Heart left ventricle (tissue), 16 donors: ENCODE results near the gene FADS6. TPM values are rescaled to one million over a fixed set of nuclear protein-coding genes. Genes with fewer than 3 reads are reported as not detected.

Source experiments
- ATAC-seq, 4 donors: fragments of 200-7000 bp; cut with Tn5 transposase; one replicate each; pipeline ENCODE4 v1.9.1; 2020 to 2022; ENCODE audit warnings: moderate library complexity in 4 of 4, mild to moderate bottlenecking in 3 of 4, moderate number of reproducible peaks in 1 of 4
- DNase-seq, 5 donors: peaks; one replicate each; pipeline ENCODE4 v3.0.0-alpha.2; 2020
- H3K27ac ChIP-seq, 12 donors: fragments of 200-600 bp; sonication (generic) in 4 of 12; one replicate each; pipeline versions ENCODE4 v1.5.0 to v1.8.0; 2016 to 2022; ENCODE audit warnings: mild to moderate bottlenecking in 2 of 12
- H3K27me3 ChIP-seq, 9 donors: fragments of 200-600 bp; sonication (generic) in 2 of 9; one replicate each; pipeline versions ENCODE4 v1.5.1 to v1.8.0; 2016 to 2022; ENCODE audit warnings: mild to moderate bottlenecking in 3 of 9
- H3K36me3 ChIP-seq, 9 donors: fragments of 200-600 bp; sonication (generic) in 2 of 9; one replicate each; pipeline versions ENCODE4 v1.5.0 to v1.8.0; 2018 to 2022; ENCODE audit warnings: mild to moderate bottlenecking in 2 of 9
- H3K4me1 ChIP-seq, 12 donors: fragments of 200-600 bp; sonication (generic) in 4 of 12; one replicate each; pipeline versions ENCODE4 v1.5.0 to v1.8.0; 2016 to 2022; ENCODE audit warnings: mild to moderate bottlenecking in 3 of 12
- H3K4me3 ChIP-seq, 12 donors: fragments of 200-600 bp; sonication (generic) in 4 of 12; one replicate each; pipeline versions ENCODE4 v1.5.0 to v1.8.0; 2017 to 2022; ENCODE audit warnings: mild to moderate bottlenecking in 9 of 12, moderate library complexity in 4 of 12
- H3K9me3 ChIP-seq, 12 donors: fragments of 200-600 bp; sonication (generic) in 4 of 12; one replicate each; pipeline versions ENCODE4 v1.5.0 to v1.8.0; 2016 to 2022; ENCODE audit warnings: mild to moderate bottlenecking in 1 of 12
- CTCF ChIP-seq, 12 donors: fragments of 200-600 bp; sonication (generic) in 4 of 12; IDR thresholded peaks; one replicate each; pipeline versions ENCODE4 v1.5.0 to v1.8.0; 2018 to 2022; ENCODE audit warnings: antibody characterized with exemption in 12 of 12, mild to moderate bottlenecking in 5 of 12
- POLR2A ChIP-seq, 2 donors: fragments of 450-650 bp; IDR thresholded peaks; one replicate each; pipeline ENCODE4 v1.6.1; 2017; ENCODE audit warnings: antibody characterized with exemption in 2 of 2, mild to moderate bottlenecking in 2 of 2, moderate library complexity in 2 of 2
- WGBS, 4 donors: extraction: QIAGEN DNeasy Blood & Tissue Kit in 2 of 4; methylation state at CpG; one replicate each; pipeline versions ENCODE4 v1.1.5 to v1.1.7; 2013 to 2018; 5-methylcytosine and 5-hydroxymethylcytosine counted together
- intact Hi-C, 10 donors: fragments of 100-400 bp; cut with DNase I; formaldehyde crosslinking; loops; one replicate each; pipeline versions ENCODE4 v1.11.1 to v1.14.2; 2022
- polyA plus RNA-seq, 2 donors: library from polyadenylated mRNA; stranded (reverse); fragments of 200-250 nt; gene quantifications; one replicate each; pipeline ENCODE4 v1.2.3, GENCODE V29; 2013
- total RNA-seq, 9 donors: library from RNA; depleted of rRNA in 2 of 9; stranded (reverse); fragments of >200 nt in 2 of 9; fragmentation: NEBNext Ultra II Directional in 3 of 9; extraction: Animal tissue kit (Norgen Biotek cat#: 25700) in 3 of 9; gene quantifications; one replicate each; pipeline versions ENCODE4 v1.1.0 to v1.2.4, GENCODE V29; 2016 to 2023
- donor health status: ischemic (EF 13 %, LVEDD 7.1; RV severe dilation, severe dysfunction).
- donor health status: healthy with polysubstance abuse.
- donor health status: DM: no; HTN: yes; CAD: no.
- donor health status: DM: no; HTN: no; CAD: no.
- donor health status: ischemic (EF 25% LVEDD 6.9; RV normal size, moderate dysfunction).
- donor health status: ischemic (EF 25% LVEDD 5.7; RV mildly dilated, moderate dysfunction).
- donor health status: healthy.
- donor health status: DM: yes; HTN: yes; CAD: no.
- donor health status: ischemic (EF 35%, LVEDD 5.7; RV mildly dilated, moderate dysfunction).
- donor health status: nonischemic (EF 11% LVEDD 7.7; RV severe dilation, severe dysfunction).
- donor health status: DM: yes; HTN: yes; CAD: no.
- donor health status: PGD.
- donor health status: ischemic (EF 29% LVEDD 5.4; RV normal size, mild dysfunction).
- donor health status: nonischemic (EF 23%, LVEDD 6.1; RV moderate dilation, normal function).

Gene FADS6
- total and polyA plus RNA-seq, 11 donors, result not detected

GRCh38 chr17:74827800-74828199 lies 65.6 kb downstream of the FADS6 start:
- DNase-seq (no peak), ATAC-seq (no peak)
- H3K27ac ChIP-seq, result no peak overlapping the region
- 95 to 96% (median 95%) methylated on average over 11 of the region's 11 CpGs for WGBS, 4 donors
- TF ChIP-seq CTCF (IDR thresholded peaks at IDR 0.05) (no peak), POLR2A (IDR thresholded peaks at IDR 0.05) (no peak)
- no peaks in the 10 kb centered on the region for H3K9me3 ChIP-seq
- H3K4me3 ChIP-seq, result no peak overlapping the region
- peaks cover 0 to 6% (median 0%) of the 10 kb centered on the region in 12 donors for H3K4me1 ChIP-seq
- intact Hi-C loops, result no loop called here
- peaks cover 0 to 33% (median 3%) of the 10 kb centered on the region in 9 donors for H3K36me3 ChIP-seq
- no peaks in the 10 kb centered on the region for H3K27me3 ChIP-seq

Other genes with a start within 250 kb of the FADS6 start
- 1 to 10 TPM in 2 of 9 donors, under 1 TPM in 5, not detected in 2; 0.20 to 7.0 (median 0.42) TPM for gene CD300LF, start 180.7 kb downstream of the FADS6 start, total RNA-seq
- gene CD300LF, start 180.7 kb downstream of the FADS6 start, polyA plus RNA-seq, result under 1 TPM; 0.15 to 0.61 TPM
- gene RAB37, start 156.4 kb downstream of the FADS6 start, total RNA-seq, result 1 to 10 TPM in 8 of 9 donors, under 1 TPM in 1; 0.76 to 3.6 (median 1.7) TPM
- gene RAB37, start 156.4 kb downstream of the FADS6 start, polyA plus RNA-seq, result 1 to 10 TPM in 1 of 2 donors, under 1 TPM in 1; 0.83 to 2.0 TPM
- gene NHERF1, start 145.0 kb downstream of the FADS6 start, total RNA-seq, result 10 to 100 TPM; 11.6 to 42.2 (median 19.2) TPM
- 10 to 100 TPM in 1 of 2 donors, 1 to 10 TPM in 1; 7.5 to 37.7 TPM for gene NHERF1, start 145.0 kb downstream of the FADS6 start, polyA plus RNA-seq
- gene NAT9, start 117.3 kb downstream of the FADS6 start, total RNA-seq, result 10 to 100 TPM in 7 of 9 donors, 1 to 10 TPM in 2; 7.9 to 22.9 (median 17.1) TPM
- 10 to 100 TPM; 18.2 to 36.6 TPM for gene NAT9, start 117.3 kb downstream of the FADS6 start, polyA plus RNA-seq
- gene GRIN2C, start 33.7 kb downstream of the FADS6 start, total RNA-seq, result 1 to 10 TPM in 2 of 9 donors, under 1 TPM in 7; 0.09 to 3.1 (median 0.45) TPM
- under 1 TPM; 0.23 to 0.25 TPM for gene GRIN2C, start 33.7 kb downstream of the FADS6 start, polyA plus RNA-seq
- 1 to 10 TPM; 2.5 to 8.7 (median 4.7) TPM for gene FDXR, start 20.6 kb downstream of the FADS6 start, total RNA-seq
- 1 to 10 TPM; 3.7 to 5.5 TPM for gene FDXR, start 20.6 kb downstream of the FADS6 start, polyA plus RNA-seq
- not detected for gene USH1G, start 29.6 kb upstream of the FADS6 start, total RNA-seq
- not detected for gene USH1G, start 29.6 kb upstream of the FADS6 start, polyA plus RNA-seq
- not detected for gene OTOP2, start 30.6 kb upstream of the FADS6 start, total RNA-seq
- not detected for gene OTOP2, start 30.6 kb upstream of the FADS6 start, polyA plus RNA-seq
- not detected for gene OTOP3, start 42.3 kb upstream of the FADS6 start, total RNA-seq
- gene OTOP3, start 42.3 kb upstream of the FADS6 start, polyA plus RNA-seq, result not detected
- gene HID1, start 79.1 kb upstream of the FADS6 start, total RNA-seq, result 10 to 100 TPM in 4 of 9 donors, 1 to 10 TPM in 5; 5.7 to 15.7 (median 9.8) TPM
- 10 to 100 TPM in 1 of 2 donors, 1 to 10 TPM in 1; 6.7 to 10.7 TPM for gene HID1, start 79.1 kb upstream of the FADS6 start, polyA plus RNA-seq
- 10 to 100 TPM; 13.0 to 56.4 (median 18.1) TPM for gene CDR2L, start 94.0 kb upstream of the FADS6 start, total RNA-seq
- 10 to 100 TPM; 13.6 to 19.1 TPM for gene CDR2L, start 94.0 kb upstream of the FADS6 start, polyA plus RNA-seq
- gene MRPL58, start 119.0 kb upstream of the FADS6 start, total RNA-seq, result 10 to 100 TPM; 41.0 to 89.4 (median 55.8) TPM
- 10 to 100 TPM; 82.0 to 93.8 TPM for gene MRPL58, start 119.0 kb upstream of the FADS6 start, polyA plus RNA-seq
- gene ATP5PD, start 153.3 kb upstream of the FADS6 start, total RNA-seq, result 1,000 to 10,000 TPM in 1 of 9 donors, 100 to 1,000 TPM in 8; 597 to 1,208 (median 875) TPM
- 1,000 to 10,000 TPM in 1 of 2 donors, 100 to 1,000 TPM in 1; 725 to 2,623 TPM for gene ATP5PD, start 153.3 kb upstream of the FADS6 start, polyA plus RNA-seq
- 10 to 100 TPM; 19.8 to 37.7 (median 31.5) TPM for gene KCTD2, start 153.6 kb upstream of the FADS6 start, total RNA-seq
- 10 to 100 TPM; 15.7 to 38.7 TPM for gene KCTD2, start 153.6 kb upstream of the FADS6 start, polyA plus RNA-seq
- gene SLC16A5, start 194.3 kb upstream of the FADS6 start, total RNA-seq, result 10 to 100 TPM in 6 of 9 donors, 1 to 10 TPM in 3; 4.8 to 23.3 (median 11.1) TPM
- 1 to 10 TPM; 4.3 to 7.8 TPM for gene SLC16A5, start 194.3 kb upstream of the FADS6 start, polyA plus RNA-seq
- 1 to 10 TPM; 3.9 to 7.9 (median 5.2) TPM for gene ARMC7, start 216.3 kb upstream of the FADS6 start, total RNA-seq
- gene ARMC7, start 216.3 kb upstream of the FADS6 start, polyA plus RNA-seq, result 1 to 10 TPM; 4.9 to 7.1 TPM
- gene NT5C, start 238.1 kb upstream of the FADS6 start, total RNA-seq, result 10 to 100 TPM; 15.9 to 56.0 (median 22.8) TPM
- gene NT5C, start 238.1 kb upstream of the FADS6 start, polyA plus RNA-seq, result 10 to 100 TPM; 29.0 to 45.7 TPM